Measurements from ENCODE around the gene RASSF8.

DNA sequence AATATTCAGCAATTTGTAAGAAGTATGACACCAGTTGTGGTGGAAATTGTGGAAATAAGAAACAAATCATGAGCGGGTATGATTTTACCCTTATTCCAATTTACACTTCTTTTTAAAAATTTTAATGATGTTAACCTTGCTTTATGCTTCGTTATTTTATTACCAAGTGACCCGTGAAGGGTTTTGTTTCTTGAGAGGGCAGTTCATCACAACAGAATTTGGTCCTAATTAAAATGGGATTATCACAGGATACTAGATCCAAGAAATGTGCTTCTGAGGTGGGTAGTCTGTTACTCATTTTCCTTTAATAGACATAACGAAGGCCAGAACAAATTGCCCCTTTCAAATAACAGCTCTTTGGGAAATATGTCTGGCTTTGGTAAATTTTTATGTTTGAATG is 25.5 kb upstream of the RASSF8 start:
- TF ChIP-seq CTCF (IDR thresholded peaks at IDR 0.05) (no peak), POLR2A (IDR thresholded peaks at IDR 0.05) (no peak)

All from esophagus squamous epithelium (tissue), 4 donors.